ENCODE data around the gene OTUD5.

OTUD5 gene

DNA sequence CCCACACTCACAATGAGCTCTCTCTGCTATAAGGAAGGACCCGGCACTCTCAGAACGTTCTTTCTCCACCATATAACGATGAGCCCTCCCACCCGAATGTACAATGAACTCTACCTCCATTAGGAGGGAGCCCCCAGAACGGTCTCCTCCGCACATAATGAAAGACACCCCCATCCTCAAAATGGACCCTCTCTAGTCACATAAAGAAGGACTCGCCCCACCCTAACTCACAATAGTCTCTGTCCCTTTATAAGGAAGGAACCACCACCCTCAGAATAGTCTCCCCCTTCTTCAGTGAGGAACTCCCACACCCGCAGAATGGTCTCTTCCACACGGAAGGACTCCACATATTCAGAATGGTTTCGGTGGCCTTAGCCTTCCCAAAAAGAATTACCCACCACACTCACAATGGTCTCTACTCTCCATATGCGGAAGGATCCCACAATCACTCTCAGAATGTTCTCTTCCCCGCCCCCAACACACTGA is 46.4 kb downstream of the OTUD5 start:
- ChIA-PET POLR2A (interaction anchor here (0.9 to 2.0 kb wide), 2 partner anchors 13 to 131 kb away, joined by 3 to 6 read pairs; partner anchors contain the start of genes PQBP1 and TIMM17B), CTCF (interaction anchor here (1.4 kb wide), 1 partner anchor 262 kb away, joined by 3 read pairs; no protein-coding TSS in a partner anchor)
- DNase-seq (ENCODE audit: low read depth, low spot score), result no peak
- peak overlapping the region; percentile 79 for H3K4me3 ChIP-seq (ENCODE audit: low read depth, low read length)
- TF ChIP-seq, protein P1, sequence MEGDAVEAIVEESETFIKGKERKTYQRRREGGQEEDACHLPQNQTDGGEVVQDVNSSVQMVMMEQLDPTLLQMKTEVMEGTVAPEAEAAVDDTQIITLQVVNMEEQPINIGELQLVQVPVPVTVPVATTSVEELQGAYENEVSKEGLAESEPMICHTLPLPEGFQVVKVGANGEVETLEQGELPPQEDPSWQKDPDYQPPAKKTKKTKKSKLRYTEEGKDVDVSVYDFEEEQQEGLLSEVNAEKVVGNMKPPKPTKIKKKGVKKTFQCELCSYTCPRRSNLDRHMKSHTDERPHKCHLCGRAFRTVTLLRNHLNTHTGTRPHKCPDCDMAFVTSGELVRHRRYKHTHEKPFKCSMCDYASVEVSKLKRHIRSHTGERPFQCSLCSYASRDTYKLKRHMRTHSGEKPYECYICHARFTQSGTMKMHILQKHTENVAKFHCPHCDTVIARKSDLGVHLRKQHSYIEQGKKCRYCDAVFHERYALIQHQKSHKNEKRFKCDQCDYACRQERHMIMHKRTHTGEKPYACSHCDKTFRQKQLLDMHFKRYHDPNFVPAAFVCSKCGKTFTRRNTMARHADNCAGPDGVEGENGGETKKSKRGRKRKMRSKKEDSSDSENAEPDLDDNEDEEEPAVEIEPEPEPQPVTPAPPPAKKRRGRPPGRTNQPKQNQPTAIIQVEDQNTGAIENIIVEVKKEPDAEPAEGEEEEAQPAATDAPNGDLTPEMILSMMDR (IDR thresholded peaks at IDR 0.05; ENCODE audit: insufficient read depth, low read length, missing control alignments), result no peak

DNA sequence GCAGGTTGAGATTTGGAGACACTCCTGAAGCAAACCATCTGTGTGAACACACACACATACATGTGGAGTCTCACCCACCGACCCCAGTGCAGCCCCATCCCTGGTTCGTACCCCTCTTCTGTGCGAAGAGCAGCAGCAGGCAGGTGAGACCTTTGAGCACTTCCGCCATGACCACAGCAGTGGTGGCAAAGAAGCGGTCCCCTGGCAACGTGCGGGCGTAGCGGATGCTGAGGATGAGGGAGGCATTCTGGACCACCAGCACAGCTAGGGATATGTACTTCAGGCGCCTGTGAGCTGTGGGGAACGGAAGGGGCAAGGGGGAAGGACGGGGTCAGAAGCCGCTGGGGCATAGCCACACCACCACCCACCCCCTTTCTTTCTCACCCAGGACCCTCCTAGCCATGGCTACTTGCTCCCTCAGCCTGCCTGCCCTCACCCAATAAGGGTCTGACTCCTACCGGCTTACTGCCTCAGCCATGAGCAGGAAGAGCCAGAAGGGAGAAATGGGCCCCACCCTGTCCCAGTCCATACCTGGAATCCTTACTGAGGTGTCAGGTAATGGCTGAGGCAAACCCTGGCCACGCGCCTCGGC is 47.6 kb downstream of the OTUD5 start:
- CTCF ChIA-PET, result no interaction called here
- TF ChIP-seq, protein P1 (IDR thresholded peaks at IDR 0.05; ENCODE audit: insufficient read depth, low read length, missing control alignments), result no peak
- no peak for DNase-seq (ENCODE audit: low read depth, low spot score)
- peak overlapping the region; percentile 79 for H3K4me3 ChIP-seq (ENCODE audit: low read depth, low read length)
- POLR2A ChIA-PET, result no interaction called here

DNA sequence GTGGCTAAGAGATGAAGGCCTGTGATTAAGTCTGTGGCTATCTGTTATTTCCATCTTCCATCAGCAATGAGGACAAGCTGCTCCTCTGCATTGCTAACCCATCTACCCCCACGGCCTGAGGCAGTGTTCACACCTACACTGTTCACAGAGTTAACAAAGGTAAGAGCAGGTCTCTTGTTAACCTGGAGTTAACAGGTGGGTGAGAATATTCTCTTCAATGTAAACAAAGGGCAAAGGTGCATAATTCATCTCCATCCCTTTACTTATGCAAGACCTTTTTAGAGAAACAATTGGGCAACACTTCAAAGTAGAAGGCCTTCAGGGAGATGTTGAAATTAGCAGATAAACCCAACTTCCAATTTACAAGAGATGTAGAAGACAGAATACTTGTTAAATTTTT is 48.8 kb downstream of the OTUD5 start:
- TF ChIP-seq, protein P1 (IDR thresholded peaks at IDR 0.05; ENCODE audit: insufficient read depth, low read length, missing control alignments), result no peak
- no peak overlapping the region for H3K4me3 ChIP-seq (ENCODE audit: low read depth, low read length)
- ChIA-PET CTCF (no interaction called here), POLR2A (no interaction called here)
- no peak for DNase-seq (ENCODE audit: low read depth, low spot score)

DNA sequence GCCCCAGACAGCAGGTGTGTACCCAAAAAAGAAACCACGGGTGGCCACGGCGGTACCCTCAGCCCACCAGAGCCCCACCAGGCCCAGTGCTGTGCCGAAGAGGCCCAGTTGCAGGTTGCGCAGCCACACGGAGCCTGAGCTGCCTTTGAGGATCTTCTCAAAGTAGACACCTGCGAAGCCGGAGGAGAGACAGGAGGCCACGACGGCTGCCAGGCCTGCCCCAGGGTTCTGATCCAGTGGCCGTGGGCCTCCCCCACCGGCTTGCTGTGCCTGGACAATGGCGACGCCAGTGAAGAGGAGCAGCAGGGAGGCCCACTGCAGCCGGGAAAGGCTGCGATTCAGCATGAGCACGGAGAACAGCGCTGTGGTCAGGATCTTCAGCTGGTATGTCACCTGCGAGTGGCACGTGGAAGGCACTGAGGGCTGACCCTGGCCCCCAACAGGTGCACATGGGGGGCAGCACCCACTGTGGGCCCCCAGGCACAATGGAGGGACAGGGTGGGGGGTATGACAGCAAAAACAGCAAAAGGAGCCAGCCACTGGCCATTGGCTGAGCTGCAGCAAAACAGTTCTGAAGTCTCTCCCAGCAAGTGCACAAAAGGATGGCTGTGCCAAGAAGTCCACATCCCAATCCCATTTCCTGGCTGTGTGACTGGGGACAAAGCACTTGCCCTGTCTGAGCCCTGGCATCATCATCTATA is 52.2 kb downstream of the OTUD5 start:
- TF ChIP-seq, protein P1 (IDR thresholded peaks at IDR 0.05; ENCODE audit: insufficient read depth, low read length, missing control alignments), result no peak

DNA sequence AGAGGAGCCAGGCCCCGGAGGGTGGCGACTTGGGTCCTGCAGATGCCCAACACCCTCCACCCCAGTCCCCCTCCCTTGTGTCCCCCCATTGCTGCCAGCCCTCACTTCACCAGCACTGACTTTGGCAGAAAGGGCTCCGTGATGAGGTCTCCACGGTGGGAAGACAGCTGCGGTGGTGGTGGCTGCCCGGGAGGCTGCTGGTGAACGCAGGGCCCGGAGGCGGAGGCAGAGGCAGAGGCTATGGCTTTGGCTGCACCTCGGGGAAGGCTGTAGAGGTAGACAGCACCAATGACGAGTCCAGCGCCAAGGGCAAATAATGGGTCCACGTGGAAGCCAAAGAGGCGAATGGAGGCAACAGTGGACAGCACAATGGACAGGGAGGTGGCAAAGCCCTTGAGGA is 52.8 kb downstream of the OTUD5 start:
- no peak overlapping the region for H3K4me3 ChIP-seq (ENCODE audit: low read depth, low read length)
- ChIA-PET CTCF (interaction anchor here (1.3 kb wide), 1 partner anchor 68 kb away, joined by 4 read pairs; no protein-coding TSS in a partner anchor), POLR2A (no interaction called here)
- DNase-seq (ENCODE audit: low read depth, low spot score), result no peak
- TF ChIP-seq, protein P1 (IDR thresholded peaks at IDR 0.05; ENCODE audit: insufficient read depth, low read length, missing control alignments), result no peak

More for the DNA sequence above, 52.2 kb downstream of the OTUD5 start:
- no peak for DNase-seq (ENCODE audit: low read depth, low spot score)
- no peak overlapping the region for H3K4me3 ChIP-seq (ENCODE audit: low read depth, low read length)
- ChIA-PET CTCF (no interaction called here), POLR2A (no interaction called here)

DNA sequence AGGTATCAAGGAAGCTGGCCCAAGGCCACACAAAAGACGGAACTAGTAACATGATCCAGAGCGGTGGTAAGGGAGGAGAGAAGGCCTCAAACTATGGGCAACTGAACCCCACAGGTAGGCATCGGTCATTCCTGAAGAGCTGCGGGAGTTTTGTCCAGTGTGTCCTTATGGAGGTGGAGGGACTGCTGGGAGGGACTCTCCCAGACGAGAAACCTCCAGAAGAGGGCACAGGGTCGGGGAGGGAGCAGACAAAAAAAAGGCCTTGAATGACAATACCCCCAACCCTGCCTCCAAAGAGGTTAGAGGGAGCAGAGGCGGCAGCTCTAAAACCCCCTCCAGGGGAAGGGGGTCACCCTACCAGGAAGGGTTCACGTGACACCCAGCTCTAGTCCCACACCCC is 53.2 kb downstream of the OTUD5 start:
- no peak for DNase-seq (ENCODE audit: low read depth, low spot score)
- ChIA-PET CTCF (interaction anchor here (1.3 kb wide), 1 partner anchor 68 kb away, joined by 4 read pairs; no protein-coding TSS in a partner anchor), POLR2A (no interaction called here)
- TF ChIP-seq, protein P1 (IDR thresholded peaks at IDR 0.05; ENCODE audit: insufficient read depth, low read length, missing control alignments), result no peak
- H3K4me3 ChIP-seq (ENCODE audit: low read depth, low read length), result no peak overlapping the region
